GM10266 (cell line): ENCODE measurements around the gene SLC24A4.

Source experiments
- DNase-seq: peaks from one replicate; pipeline ENCODE4 v3.0.0; 2012; ENCODE audit errors: extremely low spot score
- CTCF ChIP-seq: IDR thresholded peaks from 2 replicates; pipeline ENCODE4 v1.5.1; 2012; ENCODE audit warnings: mild to moderate bottlenecking, low read depth; ENCODE audit not compliant: control insufficient read depth, insufficient read depth; ENCODE audit errors: missing control alignments

The SLC24A4 gene

GRCh38 chr14:92336363-92336762 is 13.4 kb downstream of the SLC24A4 start:
- no peak for DNase-seq
- no peak for TF ChIP-seq CTCF

- no peak for TF ChIP-seq CTCF
- DNase-seq, result no peak
Observed at GRCh38 chr14:92339426-92339825, 16.5 kb downstream of the SLC24A4 start.

GRCh38 chr14:92340071-92340470 is 17.1 kb downstream of the SLC24A4 start:
- no peak for TF ChIP-seq CTCF
- DNase-seq, result no peak

- no peak for TF ChIP-seq CTCF
- no peak for DNase-seq
Observed at GRCh38 chr14:92340931-92341330, 18.0 kb downstream of the SLC24A4 start.

- no peak for DNase-seq
- TF ChIP-seq CTCF, result no peak
Observed at GRCh38 chr14:92341791-92342190, 18.8 kb downstream of the SLC24A4 start.

GRCh38 chr14:92348154-92348553 is 25.2 kb downstream of the SLC24A4 start:
- DNase-seq, result no peak
- no peak for TF ChIP-seq CTCF

- DNase-seq, result no peak
Observed at GRCh38 chr14:92351750-92352149, 28.8 kb downstream of the SLC24A4 start.

More at GRCh38 chr14:92351750-92352149, 28.8 kb downstream of the SLC24A4 start:
- TF ChIP-seq CTCF, result no peak
